Stomach (tissue), 9 donors: ENCODE measurements around the gene PLPP1. TPM values are rescaled to one million over a fixed set of nuclear protein-coding genes. Genes with fewer than 3 reads are reported as not detected.

Experiments
- DNase-seq, 2 donors: peaks; one replicate each; pipeline versions ENCODE4 v3.0.0 to v3.0.0-alpha.2; 2013 to 2019
- H3K27ac ChIP-seq, 5 donors: fragments of 200-600 bp in 4 of 5; sonication (generic) in 4 of 5; one replicate each; pipeline ENCODE4 v1.5.1; 2013 to 2019; ENCODE audit warnings: mild to moderate bottlenecking in 1 of 5, moderate library complexity in 1 of 5
- H3K27me3 ChIP-seq, 3 donors: fragments of 200-600 bp; sonication (generic); one replicate each; pipeline ENCODE4 v1.5.1; 2017 to 2019; ENCODE audit warnings: mixed run types in 1 of 3
- H3K36me3 ChIP-seq, 4 donors: fragments of 200-600 bp; sonication (generic); 1 replicate in 3 of 4; 2 replicates in 1 of 4; pipeline ENCODE4 v1.5.1; 2016 to 2019
- H3K4me1 ChIP-seq, 4 donors: fragments of 200-600 bp; sonication (generic); one replicate each; pipeline ENCODE4 v1.5.1; 2016 to 2019
- H3K4me3 ChIP-seq, 4 donors: fragments of 200-600 bp; sonication (generic) in 3 of 4; one replicate each; pipeline ENCODE4 v1.5.1; 2016 to 2019; ENCODE audit warnings: mild to moderate bottlenecking in 1 of 4
- H3K9me3 ChIP-seq, 4 donors: fragments of 200-600 bp; sonication (generic); one replicate each; pipeline ENCODE4 v1.5.1; 2016 to 2019
- EP300 ChIP-seq: sonication (generic); formaldehyde crosslinking; IDR thresholded peaks from one replicate; pipeline ENCODE4 v1.6.1; 2017; ENCODE audit warnings: antibody characterized with exemption
- POLR2A ChIP-seq, 4 donors: fragments of 450-650 bp; IDR thresholded peaks; one replicate each; pipeline ENCODE4 v1.6.1; 2016; ENCODE audit warnings: antibody characterized with exemption in 4 of 4, control low read depth in 2 of 4, mild to moderate bottlenecking in 1 of 4, moderate library complexity in 1 of 4
- POLR2AphosphoS5 ChIP-seq, 3 donors: sonication (generic); formaldehyde crosslinking; IDR thresholded peaks; one replicate each; pipeline ENCODE4 v1.6.1; 2016; ENCODE audit warnings: antibody characterized with exemption in 3 of 3
- WGBS, 5 donors: extraction: QIAGEN DNeasy Blood & Tissue Kit in 3 of 5; methylation state at CpG; one replicate each; pipeline versions ENCODE4 v1.1.5 to v1.1.7; 2013 to 2018; 5-methylcytosine and 5-hydroxymethylcytosine counted together
- intact Hi-C: fragments of 100-400 bp; cut with DNase I; formaldehyde crosslinking; loops from one replicate; pipeline ENCODE4 v1.15.1; 2023; ENCODE audit warnings: low total_unique reads
- polyA plus RNA-seq, 3 donors: library from polyadenylated mRNA; stranded (reverse); fragments of 200-250 nt; gene quantifications; one replicate each; pipeline ENCODE4 v1.2.3, GENCODE V29; 2013
- total RNA-seq, 5 donors: library from RNA; depleted of rRNA; stranded (reverse); fragments of >200 nt; gene quantifications; one replicate each; pipeline versions ENCODE4 v1.1.0 to v1.2.3, GENCODE V29; 2014 to 2016
- TF ChIP-seq, protein P1 (sequence below), 7 experiments: fragments of 450-650 bp in 4 of 7; fragments of 200-600 bp in 3 of 7; sonication (generic) in 3 of 7; IDR thresholded peaks; one replicate each; pipeline ENCODE4 v1.5.1; 2016 to 2019; ENCODE audit warnings: antibody characterized with exemption in 7 of 7, control low read depth in 2 of 7, mild to moderate bottlenecking in 1 of 7
- donor health status: healthy with polysubstance abuse.
- donor health status: Bipolar disorder and iron deficiency.
- donor health status: healthy.

Gene PLPP1
- total and polyA plus RNA-seq, 8 donors, result 29.5 to 592 (median 79.8) TPM

- TF ChIP-seq POLR2AphosphoS5 (IDR thresholded peaks at IDR 0.05) (no peak), EP300 (no peak), POLR2A (IDR thresholded peaks at IDR 0.05) (no peak)
- TF ChIP-seq, protein P1, sequence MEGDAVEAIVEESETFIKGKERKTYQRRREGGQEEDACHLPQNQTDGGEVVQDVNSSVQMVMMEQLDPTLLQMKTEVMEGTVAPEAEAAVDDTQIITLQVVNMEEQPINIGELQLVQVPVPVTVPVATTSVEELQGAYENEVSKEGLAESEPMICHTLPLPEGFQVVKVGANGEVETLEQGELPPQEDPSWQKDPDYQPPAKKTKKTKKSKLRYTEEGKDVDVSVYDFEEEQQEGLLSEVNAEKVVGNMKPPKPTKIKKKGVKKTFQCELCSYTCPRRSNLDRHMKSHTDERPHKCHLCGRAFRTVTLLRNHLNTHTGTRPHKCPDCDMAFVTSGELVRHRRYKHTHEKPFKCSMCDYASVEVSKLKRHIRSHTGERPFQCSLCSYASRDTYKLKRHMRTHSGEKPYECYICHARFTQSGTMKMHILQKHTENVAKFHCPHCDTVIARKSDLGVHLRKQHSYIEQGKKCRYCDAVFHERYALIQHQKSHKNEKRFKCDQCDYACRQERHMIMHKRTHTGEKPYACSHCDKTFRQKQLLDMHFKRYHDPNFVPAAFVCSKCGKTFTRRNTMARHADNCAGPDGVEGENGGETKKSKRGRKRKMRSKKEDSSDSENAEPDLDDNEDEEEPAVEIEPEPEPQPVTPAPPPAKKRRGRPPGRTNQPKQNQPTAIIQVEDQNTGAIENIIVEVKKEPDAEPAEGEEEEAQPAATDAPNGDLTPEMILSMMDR (IDR thresholded peaks at IDR 0.05), result no peak
- peaks cover 0 to 52% (median 26%) of the 10 kb centered on the region in 4 donors for H3K4me1 ChIP-seq
- H3K36me3 ChIP-seq, result peaks cover 0 to 6% (median 3%) of the 10 kb centered on the region in 4 donors
- no peaks in the 10 kb centered on the region for H3K9me3 ChIP-seq
- intact Hi-C loops, result no loop called here
- WGBS, 5 donors, result 51 to 60% (median 55%) methylated on average over 2 of the region's 2 CpGs
- H3K4me3 ChIP-seq, result no peak overlapping the region
- DNase-seq, result no peak
- no peaks in the 10 kb centered on the region for H3K27me3 ChIP-seq
- no peak overlapping the region for H3K27ac ChIP-seq
Observed at GRCh38 chr5:55454282-55454681, 80.5 kb downstream of the PLPP1 start.

GRCh38 chr5:55453211-55453610, 81.6 kb downstream of the PLPP1 start:
- no peak overlapping the region for H3K27ac ChIP-seq
- DNase-seq, result no peak
- H3K27me3 ChIP-seq, result no peaks in the 10 kb centered on the region
- H3K4me1 ChIP-seq, result peaks cover 0 to 52% (median 26%) of the 10 kb centered on the region in 4 donors
- no peaks in the 10 kb centered on the region for H3K9me3 ChIP-seq
- peaks cover 0 to 6% (median 2%) of the 10 kb centered on the region in 4 donors for H3K36me3 ChIP-seq
- TF ChIP-seq, protein P1 (IDR thresholded peaks at IDR 0.05), result no peak
- TF ChIP-seq POLR2AphosphoS5 (IDR thresholded peaks at IDR 0.05) (no peak), EP300 (no peak), POLR2A (IDR thresholded peaks at IDR 0.05) (no peak)
- no peak overlapping the region for H3K4me3 ChIP-seq
- intact Hi-C loops, result no loop called here
- 46 to 56% (median 48%) methylated on average over 1 of the region's 1 CpG for WGBS, 5 donors

DNA sequence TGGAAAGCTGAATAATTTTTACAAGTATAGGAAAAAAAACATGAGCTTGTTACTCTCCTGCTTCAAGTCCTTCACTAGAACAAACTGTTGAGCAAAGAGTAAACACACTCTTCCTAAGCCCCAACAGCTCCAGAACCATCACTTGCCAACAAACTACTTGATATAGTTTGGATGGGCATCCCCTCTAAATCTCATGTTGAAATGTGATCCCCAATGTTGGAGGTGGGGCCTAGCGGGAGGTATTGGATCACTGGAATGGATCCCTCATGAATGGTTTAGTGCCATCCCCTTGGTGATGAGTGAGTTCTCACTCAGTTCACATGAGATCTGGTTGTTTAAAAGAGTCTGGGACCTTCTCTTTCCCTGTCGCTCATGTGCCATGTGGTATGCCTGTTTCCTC, 82.8 kb downstream of the PLPP1 start:
- 96 to 100% (median 100%) methylated on average over 2 of the region's 2 CpGs for WGBS, 5 donors
- TF ChIP-seq, protein P1 (IDR thresholded peaks at IDR 0.05), result no peak
- no peak for TF ChIP-seq POLR2A (IDR thresholded peaks at IDR 0.05)
- no peak for TF ChIP-seq POLR2AphosphoS5 (IDR thresholded peaks at IDR 0.05)
- TF ChIP-seq EP300, result no peak
- intact Hi-C loops, result no loop called here
- H3K9me3 ChIP-seq, result no peaks in the 10 kb centered on the region
- H3K4me3 ChIP-seq, result no peak overlapping the region
- DNase-seq, result no peak
- H3K27ac ChIP-seq, result peak overlapping the region in 1 of 5 donors; percentile 2
- peaks cover 0 to 6% (median 2%) of the 10 kb centered on the region in 4 donors for H3K36me3 ChIP-seq
- H3K4me1 ChIP-seq, result peaks cover 0 to 65% (median 26%) of the 10 kb centered on the region in 4 donors
- H3K27me3 ChIP-seq, result no peaks in the 10 kb centered on the region

DNA sequence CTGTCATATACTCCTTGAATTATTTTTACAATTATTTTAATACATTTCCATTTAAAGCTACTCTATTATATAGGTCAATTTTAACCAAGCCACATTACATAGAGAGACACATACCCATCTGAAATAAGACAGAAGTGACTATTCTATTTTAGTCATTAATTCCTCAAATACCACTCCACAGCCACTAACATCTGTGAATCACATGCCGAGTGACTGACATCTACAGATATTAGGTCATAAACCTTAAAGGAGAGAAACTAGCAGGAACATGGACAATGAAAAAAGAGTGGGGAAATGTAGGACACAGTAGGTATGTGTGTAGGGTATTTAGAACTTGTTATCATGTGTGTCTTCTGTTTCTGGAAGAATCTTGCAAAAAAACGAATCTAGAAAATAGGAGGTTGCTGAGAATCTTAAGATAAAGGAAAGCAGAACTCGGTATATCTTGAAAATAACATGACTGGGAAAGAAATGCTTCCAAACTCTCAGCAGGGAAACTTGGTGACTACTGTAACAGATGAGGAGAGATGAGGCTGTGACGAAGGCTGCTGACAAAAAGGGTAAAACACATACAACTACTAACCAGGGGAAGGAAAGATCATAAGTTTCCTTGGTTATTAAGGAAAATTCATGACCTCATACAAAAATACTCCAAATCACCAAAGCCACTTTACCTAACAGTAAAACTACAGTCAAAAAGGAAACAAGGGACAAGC, 84.6 kb downstream of the PLPP1 start:
- Histone ChIP-seq H3K27me3 (no peaks in the 10 kb centered on the region), H3K36me3 (peaks cover 0 to 6% (median under 1%) of the 10 kb centered on the region in 4 donors), H3K4me1 (peaks cover 0 to 72% (median 28%) of the 10 kb centered on the region in 4 donors), H3K27ac (peak overlapping the region in 1 of 5 donors; percentile 25), H3K9me3 (no peaks in the 10 kb centered on the region), H3K4me3 (no peak overlapping the region)
- TF ChIP-seq EP300 (no peak), POLR2A (IDR thresholded peaks at IDR 0.05) (no peak), POLR2AphosphoS5 (IDR thresholded peaks at IDR 0.05) (no peak)
- TF ChIP-seq, protein P1 (IDR thresholded peaks at IDR 0.05), result no peak
- DNase-seq, result no peak
- intact Hi-C loops, result no loop called here
- 85 to 91% (median 87%) methylated on average over 4 of the region's 4 CpGs for WGBS, 5 donors
